ENCODE data around the gene PRG2. TPM values are rescaled to one million over a fixed set of nuclear protein-coding genes. Genes with fewer than 3 reads are reported as not detected.

Gene PRG2
- total RNA-seq, 1 donor from 2014 or later, result not detected

- Mint-ChIP-seq H3K9me3 (ENCODE audit: low read depth) (no peaks in the 10 kb centered on the region), H3K27me3 (ENCODE audit: low read depth) (peaks cover 16% of the 10 kb centered on the region), H3K36me3 (ENCODE audit: low read depth) (no peaks in the 10 kb centered on the region), H3K4me3 (ENCODE audit: unreplicated experiment) (no peak overlapping the region), H3K27ac (ENCODE audit: unreplicated experiment) (no peak overlapping the region), H3K4me1 (ENCODE audit: low read depth) (peaks cover 4% of the 10 kb centered on the region)
- no peak for DNase-seq (ENCODE audit: low spot score)
- TF ChIP-seq, protein P1, sequence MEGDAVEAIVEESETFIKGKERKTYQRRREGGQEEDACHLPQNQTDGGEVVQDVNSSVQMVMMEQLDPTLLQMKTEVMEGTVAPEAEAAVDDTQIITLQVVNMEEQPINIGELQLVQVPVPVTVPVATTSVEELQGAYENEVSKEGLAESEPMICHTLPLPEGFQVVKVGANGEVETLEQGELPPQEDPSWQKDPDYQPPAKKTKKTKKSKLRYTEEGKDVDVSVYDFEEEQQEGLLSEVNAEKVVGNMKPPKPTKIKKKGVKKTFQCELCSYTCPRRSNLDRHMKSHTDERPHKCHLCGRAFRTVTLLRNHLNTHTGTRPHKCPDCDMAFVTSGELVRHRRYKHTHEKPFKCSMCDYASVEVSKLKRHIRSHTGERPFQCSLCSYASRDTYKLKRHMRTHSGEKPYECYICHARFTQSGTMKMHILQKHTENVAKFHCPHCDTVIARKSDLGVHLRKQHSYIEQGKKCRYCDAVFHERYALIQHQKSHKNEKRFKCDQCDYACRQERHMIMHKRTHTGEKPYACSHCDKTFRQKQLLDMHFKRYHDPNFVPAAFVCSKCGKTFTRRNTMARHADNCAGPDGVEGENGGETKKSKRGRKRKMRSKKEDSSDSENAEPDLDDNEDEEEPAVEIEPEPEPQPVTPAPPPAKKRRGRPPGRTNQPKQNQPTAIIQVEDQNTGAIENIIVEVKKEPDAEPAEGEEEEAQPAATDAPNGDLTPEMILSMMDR (IDR thresholded peaks at IDR 0.05), result no peak
Observed at GRCh38 chr11:57357310-57357709, 33.1 kb downstream of the PRG2 start.

GRCh38 chr11:57356268-57356667 is 34.2 kb downstream of the PRG2 start:
- peaks cover 2% of the 10 kb centered on the region for H3K36me3 Mint-ChIP-seq (ENCODE audit: low read depth)
- H3K4me3 Mint-ChIP-seq (ENCODE audit: unreplicated experiment), result no peak overlapping the region
- H3K9me3 Mint-ChIP-seq (ENCODE audit: low read depth), result peaks cover 4% of the 10 kb centered on the region
- H3K27me3 Mint-ChIP-seq (ENCODE audit: low read depth), result peaks cover 12% of the 10 kb centered on the region
- no peak overlapping the region for H3K27ac Mint-ChIP-seq (ENCODE audit: unreplicated experiment)
- H3K4me1 Mint-ChIP-seq (ENCODE audit: low read depth), result peaks cover 4% of the 10 kb centered on the region
- DNase-seq (ENCODE audit: low spot score), result no peak
- TF ChIP-seq, protein P1 (IDR thresholded peaks at IDR 0.05), result no peak

- H3K4me1 Mint-ChIP-seq (ENCODE audit: low read depth), result peaks cover 4% of the 10 kb centered on the region
- H3K27ac Mint-ChIP-seq (ENCODE audit: unreplicated experiment), result no peak overlapping the region
- TF ChIP-seq, protein P1 (IDR thresholded peaks at IDR 0.05), result no peak
- no peak for DNase-seq (ENCODE audit: low spot score)
- H3K36me3 Mint-ChIP-seq (ENCODE audit: low read depth), result peaks cover 2% of the 10 kb centered on the region
- peaks cover 12% of the 10 kb centered on the region for H3K27me3 Mint-ChIP-seq (ENCODE audit: low read depth)
- peaks cover 5% of the 10 kb centered on the region for H3K9me3 Mint-ChIP-seq (ENCODE audit: low read depth)
- no peak overlapping the region for H3K4me3 Mint-ChIP-seq (ENCODE audit: unreplicated experiment)
Observed at GRCh38 chr11:57354699-57355098, 35.8 kb downstream of the PRG2 start.

GRCh38 chr11:57353852-57354251 is 36.6 kb downstream of the PRG2 start:
- Mint-ChIP-seq H3K27ac (ENCODE audit: unreplicated experiment) (no peak overlapping the region), H3K36me3 (ENCODE audit: low read depth) (peaks cover 2% of the 10 kb centered on the region), H3K4me1 (ENCODE audit: low read depth) (peaks cover 5% of the 10 kb centered on the region), H3K9me3 (ENCODE audit: low read depth) (peaks cover 5% of the 10 kb centered on the region), H3K4me3 (ENCODE audit: unreplicated experiment) (no peak overlapping the region), H3K27me3 (ENCODE audit: low read depth) (peaks cover 12% of the 10 kb centered on the region)
- no peak for DNase-seq (ENCODE audit: low spot score)
- TF ChIP-seq, protein P1 (IDR thresholded peaks at IDR 0.05), result no peak

DNA sequence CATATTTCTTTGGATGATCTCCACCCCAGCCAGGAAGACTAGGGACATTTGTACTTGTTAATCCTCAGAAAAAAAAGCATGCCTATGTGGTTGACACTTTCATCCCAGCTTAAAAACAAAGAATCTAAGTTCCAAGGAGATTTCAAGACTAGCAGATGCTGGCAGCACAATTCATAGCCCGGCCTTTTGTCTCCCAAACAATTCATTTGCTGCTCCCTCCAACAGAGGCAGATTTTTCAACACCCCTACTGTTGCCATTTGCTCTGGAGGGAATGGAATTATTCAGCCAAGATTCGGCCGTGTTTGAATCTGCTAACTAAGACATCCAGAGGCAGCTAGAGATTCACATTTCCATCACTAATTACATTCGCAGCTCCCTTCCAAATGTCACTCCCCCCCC is 37.0 kb downstream of the PRG2 start:
- Mint-ChIP-seq H3K4me1 (ENCODE audit: low read depth) (peaks cover 5% of the 10 kb centered on the region), H3K27me3 (ENCODE audit: low read depth) (peaks cover 15% of the 10 kb centered on the region), H3K27ac (ENCODE audit: unreplicated experiment) (no peak overlapping the region), H3K36me3 (ENCODE audit: low read depth) (peaks cover 2% of the 10 kb centered on the region), H3K9me3 (ENCODE audit: low read depth) (peaks cover 5% of the 10 kb centered on the region), H3K4me3 (ENCODE audit: unreplicated experiment) (no peak overlapping the region)
- DNase-seq (ENCODE audit: low spot score), result no peak
- TF ChIP-seq, protein P1 (IDR thresholded peaks at IDR 0.05), result no peak

All from chondrocyte (in vitro differentiated cells).